HG02938 (cell line): ENCODE data around the gene FBLN7.

Experiments used
- ATAC-seq: cut with Tn5 transposase; IDR thresholded peaks from one replicate; pipeline ENCODE4 v1.9.1; 2021; ENCODE audit warnings: mild to moderate bottlenecking, moderate library complexity; ENCODE audit not compliant: unreplicated experiment

The FBLN7 gene

DNA sequence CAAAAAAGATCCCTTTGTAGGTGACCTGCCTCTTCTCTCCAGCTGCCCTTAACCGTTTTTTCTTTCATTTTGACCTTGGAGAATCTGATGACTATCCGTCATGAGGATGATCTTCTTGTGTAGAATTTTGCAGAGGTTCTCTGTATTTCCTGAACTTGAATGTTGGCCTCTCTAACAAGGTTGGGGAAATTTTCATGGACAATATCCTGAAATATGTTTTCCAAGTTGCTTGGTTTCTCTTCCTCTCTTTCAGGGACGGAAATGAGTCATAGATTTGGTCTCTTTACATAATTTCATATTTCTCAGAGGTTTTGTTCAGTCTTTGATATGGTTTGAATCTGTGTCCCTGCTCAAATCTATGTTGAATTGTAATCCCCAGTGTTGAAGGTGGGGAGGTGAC lies 82.6 kb downstream of the FBLN7 start:
- no peak for ATAC-seq

DNA sequence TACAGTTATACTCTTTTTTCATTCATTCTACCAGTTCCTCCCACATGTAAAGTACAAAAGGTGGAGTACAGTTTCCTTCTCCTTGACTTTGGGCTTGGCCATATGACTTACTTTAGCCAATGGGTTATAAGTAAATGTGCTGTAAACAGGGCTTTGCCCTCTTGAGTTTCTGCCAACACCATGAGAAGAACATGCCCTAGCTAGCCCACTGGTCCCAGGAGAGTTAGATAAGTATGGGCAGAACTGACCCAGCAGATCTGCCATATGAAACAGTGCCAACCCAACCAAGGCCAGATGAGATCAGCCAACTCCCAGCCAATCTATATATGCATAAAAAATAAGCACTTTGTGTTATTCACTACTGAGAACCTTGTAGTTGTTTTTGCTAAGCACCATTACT lies 91.2 kb downstream of the FBLN7 start:
- no peak for ATAC-seq

DNA sequence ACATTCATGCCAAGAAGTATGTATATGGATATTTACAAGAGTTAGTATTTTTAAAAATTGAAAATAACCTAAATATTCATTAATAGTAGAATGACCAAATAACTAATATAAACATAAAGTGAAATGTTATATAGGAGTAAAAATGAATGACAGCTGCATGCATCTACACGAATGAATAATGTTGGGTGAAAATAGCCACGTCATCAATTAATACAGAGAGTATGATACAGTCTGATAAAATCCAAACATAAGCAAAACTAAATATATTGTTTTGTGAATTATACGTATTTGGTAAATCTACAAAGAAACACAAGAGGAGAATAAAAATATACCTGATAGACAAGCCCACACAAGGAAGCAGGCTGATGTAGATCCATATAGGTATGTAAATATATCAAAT lies 92.2 kb downstream of the FBLN7 start:
- no peak for ATAC-seq
